GM19193 (cell line): ENCODE data around the gene ST14.

Experiments used
- POLR2A ChIP-seq: IDR thresholded peaks from 4 replicates; pipeline ENCODE4 v1.6.1; 2011; ENCODE audit not compliant: insufficient read depth, insufficient read length; ENCODE audit errors: extremely low read depth

The ST14 gene

GRCh38 chr11:130148796-130149326 lies 10.7 kb upstream of the ST14 start:
- TF ChIP-seq POLR2A, result no peak

GRCh38 chr11:130150790-130151189 lies 8.8 kb upstream of the ST14 start:
- TF ChIP-seq POLR2A, result no peak

GRCh38 chr11:130151196-130151595 lies 8.4 kb upstream of the ST14 start:
- no peak for TF ChIP-seq POLR2A

GRCh38 chr11:130156108-130157022 lies 3.2 kb upstream of the ST14 start:
- no peak for TF ChIP-seq POLR2A

- TF ChIP-seq POLR2A, result no peak
Measured at GRCh38 chr11:130157101-130157500, 2.5 kb upstream of the ST14 start.

GRCh38 chr11:130157840-130158239 lies 1.7 kb upstream of the ST14 start:
- no peak for TF ChIP-seq POLR2A

GRCh38 chr11:130159139-130159538 lies 443 bp upstream of the ST14 start:
- TF ChIP-seq POLR2A, result no peak

- TF ChIP-seq POLR2A, result no peak
Measured at GRCh38 chr11:130160498-130161155, 1.0 kb downstream of the ST14 start.

- TF ChIP-seq POLR2A, result no peak
Measured at GRCh38 chr11:130161441-130162145, 2.0 kb downstream of the ST14 start.

- no peak for TF ChIP-seq POLR2A
Measured at GRCh38 chr11:130162733-130163132, 3.2 kb downstream of the ST14 start.

- no peak for TF ChIP-seq POLR2A
Measured at GRCh38 chr11:130163346-130164220, 4.0 kb downstream of the ST14 start.

GRCh38 chr11:130164221-130164570 lies 4.6 kb downstream of the ST14 start:
- TF ChIP-seq POLR2A, result no peak

- TF ChIP-seq POLR2A, result no peak
Measured at GRCh38 chr11:130165601-130166456, 6.2 kb downstream of the ST14 start.
